Osteocyte (in vitro differentiated cells): ENCODE results near the gene MSTO1. TPM values are rescaled to one million over a fixed set of nuclear protein-coding genes. Genes with fewer than 3 reads are reported as not detected.
"Not testable (repeated sequence)": the region's sequence is repeated elsewhere in the genome, so short reads cannot be mapped to it uniquely, and the experiment has no call there.

Experiments
- DNase-seq: peaks from one replicate; pipeline ENCODE4 v3.0.0; 2021; ENCODE audit warnings: mixed read lengths; ENCODE audit not compliant: unreplicated experiment; ENCODE audit errors: extremely low spot score
- H3K27ac Mint-ChIP-seq: one replicate; pipeline ENCODE4 v1.8.0; 2021; ENCODE audit warnings: mild to moderate bottlenecking, mixed read lengths; ENCODE audit not compliant: unreplicated experiment
- H3K27me3 Mint-ChIP-seq: one replicate; pipeline ENCODE4 v1.8.0; 2021; ENCODE audit warnings: mixed read lengths; ENCODE audit not compliant: unreplicated experiment
- H3K36me3 Mint-ChIP-seq: one replicate; pipeline ENCODE4 v1.8.0; 2021; ENCODE audit warnings: mixed read lengths; ENCODE audit not compliant: unreplicated experiment
- H3K4me1 Mint-ChIP-seq: one replicate; pipeline ENCODE4 v1.8.0; 2021; ENCODE audit warnings: mixed read lengths; ENCODE audit not compliant: unreplicated experiment
- H3K4me3 Mint-ChIP-seq: one replicate; pipeline ENCODE4 v1.8.0; 2021; ENCODE audit warnings: mild to moderate bottlenecking, moderate library complexity, mixed read lengths; ENCODE audit not compliant: unreplicated experiment
- H3K9me3 Mint-ChIP-seq: one replicate; pipeline ENCODE4 v1.8.0; 2021; ENCODE audit warnings: mixed read lengths; ENCODE audit not compliant: unreplicated experiment
- total RNA-seq: library from RNA; stranded (reverse); gene quantifications from 2 replicates; pipeline ENCODE4 v1.2.1, GENCODE V29; 2021
- TF ChIP-seq, protein P1 (sequence below): fragments of 200-600 bp; sonication (generic); IDR thresholded peaks from 2 replicates; pipeline ENCODE4 v1.5.0; 2021; ENCODE audit warnings: antibody characterized with exemption, mild to moderate bottlenecking, moderate library complexity

MSTO1 gene
- total RNA-seq, 1 donor from 2014 or later: 50.8 TPM

DNA sequence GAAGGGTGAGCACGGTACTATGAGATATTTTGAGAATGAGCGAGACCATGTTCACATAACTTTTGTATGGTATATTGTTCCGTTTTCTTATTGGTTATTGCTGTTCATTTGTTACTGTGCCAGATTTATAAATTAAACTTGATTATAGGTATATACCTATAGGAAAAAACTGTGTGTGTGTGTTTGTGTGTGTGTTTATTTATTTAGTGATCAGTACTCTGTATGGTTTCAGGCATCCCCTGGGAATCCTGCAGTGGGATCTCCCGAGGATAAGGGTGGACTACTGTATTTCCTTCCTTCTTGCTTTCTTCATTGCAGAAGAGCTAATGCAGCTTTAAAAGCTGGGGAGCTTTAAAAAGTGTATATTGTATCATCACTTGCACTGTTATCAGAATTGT, 39.4 kb upstream of the MSTO1 start:
- Mint-ChIP-seq H3K27ac (no peak overlapping the region), H3K4me1 (no peaks in the 10 kb centered on the region), H3K27me3 (no peaks in the 10 kb centered on the region), H3K36me3 (peaks cover 3% of the 10 kb centered on the region), H3K9me3 (no peaks in the 10 kb centered on the region), H3K4me3 (no peak overlapping the region)
- DNase-seq: no peak
- TF ChIP-seq, protein P1, sequence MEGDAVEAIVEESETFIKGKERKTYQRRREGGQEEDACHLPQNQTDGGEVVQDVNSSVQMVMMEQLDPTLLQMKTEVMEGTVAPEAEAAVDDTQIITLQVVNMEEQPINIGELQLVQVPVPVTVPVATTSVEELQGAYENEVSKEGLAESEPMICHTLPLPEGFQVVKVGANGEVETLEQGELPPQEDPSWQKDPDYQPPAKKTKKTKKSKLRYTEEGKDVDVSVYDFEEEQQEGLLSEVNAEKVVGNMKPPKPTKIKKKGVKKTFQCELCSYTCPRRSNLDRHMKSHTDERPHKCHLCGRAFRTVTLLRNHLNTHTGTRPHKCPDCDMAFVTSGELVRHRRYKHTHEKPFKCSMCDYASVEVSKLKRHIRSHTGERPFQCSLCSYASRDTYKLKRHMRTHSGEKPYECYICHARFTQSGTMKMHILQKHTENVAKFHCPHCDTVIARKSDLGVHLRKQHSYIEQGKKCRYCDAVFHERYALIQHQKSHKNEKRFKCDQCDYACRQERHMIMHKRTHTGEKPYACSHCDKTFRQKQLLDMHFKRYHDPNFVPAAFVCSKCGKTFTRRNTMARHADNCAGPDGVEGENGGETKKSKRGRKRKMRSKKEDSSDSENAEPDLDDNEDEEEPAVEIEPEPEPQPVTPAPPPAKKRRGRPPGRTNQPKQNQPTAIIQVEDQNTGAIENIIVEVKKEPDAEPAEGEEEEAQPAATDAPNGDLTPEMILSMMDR: no peak

DNA sequence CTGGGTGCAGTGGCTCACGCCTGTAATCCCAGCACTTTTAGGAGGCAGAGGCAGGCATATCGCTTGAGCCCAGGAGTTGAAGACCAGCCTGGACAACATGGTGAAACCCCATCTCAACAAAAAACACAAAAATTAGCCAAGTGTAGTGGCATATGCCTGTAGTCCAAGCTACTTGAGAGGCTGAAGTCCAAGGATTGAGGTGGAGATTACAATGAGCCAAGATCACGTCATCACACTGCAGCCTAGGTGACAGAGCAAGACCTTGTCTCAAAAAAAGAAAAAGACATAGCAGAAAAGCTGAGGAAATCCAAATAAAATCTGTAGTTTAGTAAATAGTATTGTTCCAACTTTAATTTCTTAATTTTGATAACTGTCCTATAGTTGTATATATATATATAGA, 35.9 kb upstream of the MSTO1 start:
- H3K4me1 Mint-ChIP-seq: no peaks in the 10 kb centered on the region
- TF ChIP-seq, protein P1: no peak
- no peaks in the 10 kb centered on the region for H3K9me3 Mint-ChIP-seq
- no peak overlapping the region for H3K4me3 Mint-ChIP-seq
- H3K27ac Mint-ChIP-seq: no peak overlapping the region
- H3K36me3 Mint-ChIP-seq: peaks cover 3% of the 10 kb centered on the region
- DNase-seq: no peak
- H3K27me3 Mint-ChIP-seq: no peaks in the 10 kb centered on the region

DNA sequence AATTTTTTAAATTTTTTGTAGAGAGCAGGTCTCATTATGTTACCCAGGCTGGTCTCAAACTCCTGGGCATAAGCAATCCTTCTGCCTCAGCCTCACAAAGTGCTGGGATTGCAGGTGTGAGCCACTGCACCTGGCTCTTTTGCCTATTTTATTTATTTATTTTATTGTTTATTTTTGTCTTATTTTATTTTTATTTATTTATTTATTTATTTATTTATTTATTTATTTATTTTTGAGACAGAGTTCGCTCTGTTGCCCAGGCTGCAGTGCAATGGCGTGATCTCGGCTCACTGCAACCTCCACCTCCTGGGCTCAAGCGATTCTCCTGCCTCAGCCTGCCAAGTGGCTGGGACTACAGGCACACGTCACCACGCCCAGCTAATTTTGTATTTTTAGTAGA, 34.4 kb upstream of the MSTO1 start:
- H3K4me3 Mint-ChIP-seq, H3K27me3 Mint-ChIP-seq, H3K4me1 Mint-ChIP-seq, H3K27ac Mint-ChIP-seq, H3K36me3 Mint-ChIP-seq, DNase-seq, H3K9me3 Mint-ChIP-seq: not testable (repeated sequence)

DNA sequence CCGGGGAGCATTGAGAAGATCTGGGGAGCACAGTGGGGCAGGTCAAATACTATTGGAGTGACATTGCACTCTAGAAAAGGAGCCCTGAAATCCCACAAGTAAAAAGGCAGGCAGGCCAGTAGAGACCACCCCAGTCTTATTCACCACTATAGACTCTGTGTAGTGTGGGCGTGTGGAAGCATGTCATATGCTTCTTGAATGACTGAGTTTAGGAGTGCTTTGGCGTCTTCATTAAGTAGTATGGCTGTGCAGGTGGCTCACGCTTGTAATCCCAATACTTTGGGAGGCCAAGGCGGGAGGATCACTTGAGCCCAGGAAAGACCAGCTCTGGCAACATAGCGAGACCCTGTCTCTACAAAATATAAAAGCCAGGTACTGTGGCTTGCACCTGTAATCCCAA, 26.2 kb upstream of the MSTO1 start:
- not testable (repeated sequence) for DNase-seq, H3K27me3 Mint-ChIP-seq, H3K4me3 Mint-ChIP-seq, H3K4me1 Mint-ChIP-seq, H3K36me3 Mint-ChIP-seq, H3K27ac Mint-ChIP-seq, H3K9me3 Mint-ChIP-seq

DNA sequence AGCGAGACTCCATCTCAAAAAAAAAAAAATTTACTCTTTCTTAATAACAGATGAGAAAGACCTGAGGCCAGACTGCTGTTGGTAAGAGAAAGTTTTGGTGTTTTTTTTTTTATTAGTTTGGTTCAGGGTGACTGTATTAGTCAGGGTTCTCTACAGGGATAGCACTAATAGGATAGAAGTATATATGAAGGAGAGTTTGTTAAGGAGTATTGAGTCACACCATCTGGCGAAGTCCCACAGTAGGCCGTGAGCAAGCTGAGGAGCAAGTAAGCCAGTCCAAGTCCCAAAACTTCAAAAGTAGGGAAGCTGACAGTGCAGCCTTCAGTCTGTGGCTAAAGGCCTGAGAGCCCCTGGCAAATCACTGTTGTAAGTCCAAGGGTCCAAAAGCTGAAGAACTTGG, 20.7 kb upstream of the MSTO1 start:
- not testable (repeated sequence) for H3K36me3 Mint-ChIP-seq, H3K27me3 Mint-ChIP-seq, H3K4me1 Mint-ChIP-seq, H3K27ac Mint-ChIP-seq, DNase-seq, H3K9me3 Mint-ChIP-seq, H3K4me3 Mint-ChIP-seq

DNA sequence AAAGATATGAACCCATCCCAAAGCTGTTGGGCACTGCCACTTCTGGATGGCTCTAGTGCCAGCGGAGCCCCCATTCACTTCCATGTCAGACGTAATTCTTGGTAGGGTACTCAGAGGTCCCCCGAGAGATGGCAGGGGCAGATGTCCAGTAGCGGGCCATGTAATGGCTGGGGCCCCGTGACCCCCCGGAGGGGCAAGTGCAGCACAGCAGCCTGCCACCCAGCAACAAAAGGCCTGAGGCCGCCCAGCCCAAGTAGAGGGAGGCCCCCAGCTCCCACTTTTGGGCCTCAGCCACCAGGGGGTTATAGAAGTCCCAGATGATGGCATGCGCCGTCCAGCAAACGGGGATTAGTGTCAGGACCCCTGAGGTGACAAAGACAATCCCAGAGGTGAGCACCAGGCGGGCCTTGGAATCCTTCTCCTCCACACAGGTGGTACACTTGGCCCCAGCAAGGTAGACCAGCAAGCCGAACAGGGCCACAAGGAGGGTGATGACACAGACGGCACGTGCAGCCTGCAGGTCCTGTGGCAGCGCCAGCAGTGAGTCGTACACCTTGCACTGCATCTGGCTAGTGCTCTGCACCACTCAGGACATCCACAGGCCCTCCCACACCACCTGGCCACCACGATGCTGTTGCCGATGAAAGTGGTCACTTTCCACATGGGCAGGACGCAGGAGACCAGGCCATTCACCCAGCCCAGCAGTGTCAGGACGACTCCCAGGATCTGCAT, 19.3 kb upstream of the MSTO1 start:
- not testable (repeated sequence) for H3K4me1 Mint-ChIP-seq, H3K27me3 Mint-ChIP-seq, H3K4me3 Mint-ChIP-seq, H3K9me3 Mint-ChIP-seq, H3K36me3 Mint-ChIP-seq, DNase-seq, H3K27ac Mint-ChIP-seq

DNA sequence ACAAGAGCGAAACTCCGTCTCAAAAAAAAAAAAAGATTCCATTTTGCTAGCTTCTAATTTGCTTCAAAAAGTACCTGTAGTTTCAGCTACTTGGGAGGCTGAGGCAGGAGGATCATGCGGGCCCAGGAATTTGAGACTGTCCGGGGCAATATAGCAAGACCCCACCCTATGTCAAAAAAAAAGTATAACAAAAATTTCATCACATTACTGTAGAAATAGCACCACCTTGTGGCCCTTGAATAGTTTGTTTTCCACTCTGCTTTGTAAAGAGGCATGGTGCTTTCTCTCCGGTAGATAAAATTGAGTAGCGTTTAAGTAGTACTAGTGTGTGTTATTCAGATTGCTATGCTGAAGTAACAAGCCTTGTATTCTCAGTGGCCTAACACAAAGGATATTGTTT, 18.2 kb upstream of the MSTO1 start:
- no peaks in the 10 kb centered on the region for H3K4me1 Mint-ChIP-seq
- TF ChIP-seq, protein P1: peak; percentile 68
- no peaks in the 10 kb centered on the region for H3K36me3 Mint-ChIP-seq
- H3K27ac Mint-ChIP-seq: no peak overlapping the region
- no peaks in the 10 kb centered on the region for H3K27me3 Mint-ChIP-seq
- DNase-seq: no peak
- no peak overlapping the region for H3K4me3 Mint-ChIP-seq
- H3K9me3 Mint-ChIP-seq: no peaks in the 10 kb centered on the region

DNA sequence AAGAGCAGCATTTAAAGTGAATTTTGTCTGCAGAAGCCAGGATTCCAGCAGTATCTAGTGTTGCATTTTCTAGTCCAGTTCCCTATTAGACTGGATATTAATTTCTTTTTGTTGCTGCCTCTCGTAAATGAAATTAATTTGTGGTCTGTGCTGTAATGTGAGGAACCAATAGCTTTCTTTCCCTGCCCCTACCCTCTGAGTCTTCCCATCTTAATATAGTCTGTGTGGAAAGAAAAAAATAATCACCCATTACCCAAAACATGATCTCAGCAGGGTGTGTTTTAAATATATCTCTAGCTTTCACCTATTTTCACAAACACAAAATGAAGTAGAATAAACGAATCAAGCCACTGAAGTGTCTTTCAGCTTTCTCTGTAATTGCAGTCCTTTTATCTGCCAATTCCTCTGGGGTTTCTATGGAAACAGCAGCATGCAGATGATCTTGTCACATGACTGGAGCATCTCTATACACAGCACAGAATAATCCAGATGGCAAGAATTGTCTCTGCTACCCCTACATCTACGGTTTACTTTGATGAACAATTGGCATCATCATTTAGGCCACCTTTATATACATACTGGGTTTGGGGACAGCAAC, 14.0 kb upstream of the MSTO1 start:
- not testable (repeated sequence) for H3K4me3 Mint-ChIP-seq, DNase-seq, H3K27me3 Mint-ChIP-seq, H3K27ac Mint-ChIP-seq, H3K9me3 Mint-ChIP-seq, H3K36me3 Mint-ChIP-seq
- H3K4me1 Mint-ChIP-seq: peaks cover 14% of the 10 kb centered on the region
